ENCODE results near the gene RNF181.
A peak's percentile ranks its signal among the peaks of the same experiment; 100 is the strongest.

The RNF181 gene

DNA sequence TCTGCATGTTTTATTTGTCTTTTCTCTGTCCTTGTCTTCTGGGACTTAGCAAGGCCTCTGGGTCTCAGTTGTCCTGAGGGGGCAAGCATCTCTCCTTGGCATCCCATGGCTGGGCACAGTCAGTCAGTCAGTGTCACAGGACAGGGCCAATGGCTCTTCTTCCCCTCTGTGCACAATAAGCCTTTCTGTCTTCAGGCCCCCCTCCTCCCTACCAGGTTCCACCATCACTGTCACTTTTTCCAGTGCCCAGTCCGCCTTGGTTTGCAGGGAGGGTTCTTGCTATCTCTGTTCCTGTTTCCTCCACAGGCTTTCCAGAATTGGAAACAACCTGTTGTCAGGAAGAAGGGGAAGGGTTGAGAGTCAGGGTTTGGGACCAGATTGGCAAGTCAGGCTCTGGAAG, 13.1 kb upstream of the RNF181 start:
- TF ChIP-seq POLR2A (IDR thresholded peaks at IDR 0.05; ENCODE audit: low read depth, low read length) (no peak), POU2F2 (IDR thresholded peaks at IDR 0.05; ENCODE audit: low read depth, low read length) (no peak), SPI1 (IDR thresholded peaks at IDR 0.05; ENCODE audit: low read depth, low read length) (no peak), TAF1 (IDR thresholded peaks at IDR 0.05; ENCODE audit: low read depth, low read length) (no peak), PAX5 (IDR thresholded peaks at IDR 0.05; ENCODE audit: insufficient read depth, low read length, severe bottlenecking) (no peak), POLR2AphosphoS5 (IDR thresholded peaks at IDR 0.05; ENCODE audit: low read depth, low read length) (no peak)
- DNase-seq (ENCODE audit: insufficient read length, low spot score) (no peak), FAIRE-seq (no peak)

DNA sequence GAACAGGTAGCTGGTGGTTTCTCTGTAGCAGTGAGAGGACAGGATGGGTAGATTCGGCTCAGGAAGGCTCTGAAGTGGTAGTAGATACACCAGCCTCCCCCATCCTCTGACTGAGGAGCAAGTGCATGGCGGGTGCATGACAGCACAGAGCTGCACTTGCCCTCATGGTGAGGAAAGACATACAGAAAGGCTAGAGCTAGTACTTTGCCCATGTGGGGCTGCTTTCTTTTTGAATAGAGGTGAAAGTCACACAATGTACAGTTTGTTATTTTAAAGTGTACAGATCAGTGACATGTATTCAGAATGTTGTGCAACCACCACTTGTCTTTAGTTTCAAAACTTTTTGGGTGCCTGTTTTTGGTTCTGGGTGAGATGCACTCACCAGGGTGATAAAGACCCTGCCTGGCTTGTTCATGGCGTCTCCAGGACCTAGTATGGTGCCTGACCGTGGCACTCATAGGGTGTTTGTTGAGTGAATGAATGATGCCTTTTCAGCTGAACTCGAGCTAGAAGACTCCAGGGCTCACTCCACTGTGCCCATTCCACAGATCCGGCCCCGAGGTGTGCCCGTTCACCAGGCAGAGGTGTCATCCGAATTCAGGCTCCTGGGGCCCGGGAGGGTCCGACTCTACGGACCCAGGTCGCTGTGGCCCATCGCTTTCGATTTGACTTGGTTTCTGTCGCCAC, 11.7 kb upstream of the RNF181 start:
- DNase-seq (ENCODE audit: insufficient read length, low spot score) (no peak), FAIRE-seq (peak; percentile 43)
- TF ChIP-seq POU2F2 (IDR thresholded peaks at IDR 0.05; ENCODE audit: low read depth, low read length) (no peak), POLR2A (IDR thresholded peaks at IDR 0.05; ENCODE audit: low read depth, low read length) (no peak), POLR2AphosphoS5 (IDR thresholded peaks at IDR 0.05; ENCODE audit: low read depth, low read length) (no peak), PAX5 (IDR thresholded peaks at IDR 0.05; ENCODE audit: insufficient read depth, low read length, severe bottlenecking) (no peak), TAF1 (IDR thresholded peaks at IDR 0.05; ENCODE audit: low read depth, low read length) (no peak), SPI1 (IDR thresholded peaks at IDR 0.05; ENCODE audit: low read depth, low read length) (no peak)

DNA sequence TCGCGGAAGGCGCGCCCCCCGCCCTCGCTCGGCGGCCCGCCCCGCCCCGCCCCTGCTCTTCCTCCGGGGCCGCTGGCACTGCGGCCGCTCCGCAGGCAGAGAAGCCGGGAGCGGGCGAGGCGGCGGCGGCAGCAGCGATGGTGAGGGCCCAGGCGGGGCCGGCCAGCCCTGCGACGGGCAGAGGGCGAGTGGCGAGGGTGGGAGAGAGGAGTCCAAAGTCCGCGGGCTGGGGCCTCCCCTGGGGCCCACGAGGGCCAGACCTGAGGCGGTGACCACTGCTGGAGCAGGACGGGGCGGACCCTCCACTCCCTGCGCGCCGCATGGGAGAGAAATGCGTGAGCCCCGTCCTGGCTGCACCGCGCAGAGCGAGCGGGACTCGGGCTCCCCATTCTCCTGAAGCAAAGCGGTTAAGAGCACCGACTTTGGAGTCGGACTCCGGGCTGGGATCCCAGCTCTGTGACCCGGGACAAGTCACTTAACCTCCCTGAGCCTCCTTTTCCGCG, 11.1 kb upstream of the RNF181 start, which contains the start of gene VAMP5:
VAMP5 (plus strand) TSS at position 78 of the 503 bp plus-strand sequence; CDS start at position 138, 60 bp downstream.
- peak; percentile 77 for DNase-seq (ENCODE audit: insufficient read length, low spot score)
- TF ChIP-seq PAX5 (IDR thresholded peaks at IDR 0.05; ENCODE audit: insufficient read depth, low read length, severe bottlenecking) (no peak), POLR2A (IDR thresholded peaks at IDR 0.05; ENCODE audit: low read depth, low read length) (no peak), POU2F2 (IDR thresholded peaks at IDR 0.05; ENCODE audit: low read depth, low read length) (no peak), SPI1 (IDR thresholded peaks at IDR 0.05; ENCODE audit: low read depth, low read length) (no peak), TAF1 (IDR thresholded peaks at IDR 0.05; ENCODE audit: low read depth, low read length) (no peak), POLR2AphosphoS5 (IDR thresholded peaks at IDR 0.05; ENCODE audit: low read depth, low read length) (no peak)
- FAIRE-seq = no peak

DNA sequence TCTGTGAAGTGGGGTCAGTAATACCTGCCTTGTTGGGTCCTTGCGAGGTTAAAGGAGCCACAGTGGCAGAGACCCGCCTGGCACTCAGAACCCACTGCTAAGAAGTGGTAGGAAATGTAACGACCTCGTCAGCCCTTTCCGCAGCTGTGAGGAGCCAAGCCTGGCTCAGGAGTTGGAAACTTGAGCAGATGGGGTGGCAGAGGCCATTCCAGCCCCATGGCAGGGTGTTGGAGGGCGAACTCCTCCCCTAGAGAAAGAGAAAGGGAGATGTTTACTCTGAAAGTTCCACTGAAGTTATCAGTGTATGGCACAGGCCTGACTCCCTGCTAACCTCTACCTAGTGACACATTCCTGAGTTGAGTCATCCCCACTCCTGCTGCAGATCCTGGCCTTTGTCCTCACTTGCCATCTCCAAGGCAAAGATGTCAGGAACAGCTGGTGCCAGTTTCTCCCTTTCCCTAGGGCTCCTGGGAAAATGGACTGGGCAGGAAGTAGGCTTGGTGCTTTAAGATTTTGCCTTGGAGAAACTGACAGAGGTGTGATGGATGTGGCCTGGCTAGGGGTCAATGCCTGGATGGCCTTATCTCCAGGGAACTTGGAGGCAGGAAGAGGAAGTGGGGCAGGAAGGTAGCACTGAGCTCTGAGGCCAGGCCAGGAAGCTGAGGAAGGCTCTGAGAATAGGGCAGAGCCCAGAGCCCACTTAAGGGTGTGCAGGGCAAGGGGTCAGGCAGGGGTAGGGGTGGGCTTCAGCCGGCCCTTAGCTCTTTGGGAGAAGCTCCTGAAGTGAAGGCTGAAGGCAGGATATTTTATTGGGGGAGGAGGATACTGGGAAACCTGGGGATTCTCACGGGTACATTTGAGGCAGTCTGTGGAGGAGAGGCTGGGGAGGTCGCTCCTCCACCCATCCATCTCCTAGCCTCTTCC, 10.4 kb upstream of the RNF181 start:
- DNase-seq (ENCODE audit: insufficient read length, low spot score) (no peak), FAIRE-seq (peak; percentile 61)
- no peak for TF ChIP-seq PAX5 (IDR thresholded peaks at IDR 0.05; ENCODE audit: insufficient read depth, low read length, severe bottlenecking)
- peak; percentile 74 for TF ChIP-seq SPI1 (IDR thresholded peaks at IDR 0.05; ENCODE audit: low read depth, low read length)

DNA sequence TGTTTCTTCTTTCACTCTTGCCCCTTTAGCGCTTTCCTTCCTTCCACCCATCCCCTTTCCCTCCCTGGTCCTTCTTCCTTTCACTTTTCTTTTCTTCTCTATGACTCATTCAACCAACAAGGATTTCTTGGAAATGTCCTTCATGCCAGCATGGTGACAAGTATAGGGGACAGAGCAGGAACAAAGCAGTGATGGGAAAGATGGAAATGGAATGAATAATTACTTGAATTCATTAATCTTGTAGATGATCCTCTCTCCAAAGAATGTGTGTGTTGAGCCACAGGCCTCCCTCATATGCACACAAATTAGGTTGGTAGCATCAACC, 9.8 kb upstream of the RNF181 start:
- FAIRE-seq (no peak), DNase-seq (ENCODE audit: insufficient read length, low spot score) (no peak)
- no peak for TF ChIP-seq POU2F2 (IDR thresholded peaks at IDR 0.05; ENCODE audit: low read depth, low read length)

DNA sequence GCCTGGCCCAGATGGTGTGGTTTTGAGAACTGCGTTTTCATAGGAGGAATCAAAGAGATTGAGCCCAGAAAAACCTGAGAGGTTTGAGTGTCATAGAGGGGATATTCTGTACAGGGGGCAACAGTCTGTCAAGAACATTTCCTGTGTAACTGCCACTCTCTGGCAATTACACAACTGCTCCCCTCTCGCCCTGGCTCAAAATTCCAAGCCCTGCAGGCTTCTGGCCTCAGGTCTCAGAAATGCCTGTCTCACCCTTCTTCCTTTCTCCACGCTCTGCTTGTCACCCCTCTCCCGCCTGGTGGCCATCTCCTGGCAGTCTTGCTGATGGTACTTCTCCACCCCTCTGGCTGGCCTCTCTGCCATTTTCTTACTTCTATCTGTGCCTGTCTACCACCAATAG, 7.3 kb upstream of the RNF181 start:
- no peak for FAIRE-seq
- TF ChIP-seq SPI1 (IDR thresholded peaks at IDR 0.05; ENCODE audit: low read depth, low read length) = no peak
- TF ChIP-seq POLR2A (IDR thresholded peaks at IDR 0.05; ENCODE audit: low read depth, low read length) = no peak
- TF ChIP-seq POLR2AphosphoS5 (IDR thresholded peaks at IDR 0.05; ENCODE audit: low read depth, low read length) = no peak
- TF ChIP-seq TAF1 (IDR thresholded peaks at IDR 0.05; ENCODE audit: low read depth, low read length) = no peak
- no peak for TF ChIP-seq PAX5 (IDR thresholded peaks at IDR 0.05; ENCODE audit: insufficient read depth, low read length, severe bottlenecking)
- TF ChIP-seq POU2F2 (IDR thresholded peaks at IDR 0.05; ENCODE audit: low read depth, low read length) = no peak
- DNase-seq (ENCODE audit: insufficient read length, low spot score) = no peak

DNA sequence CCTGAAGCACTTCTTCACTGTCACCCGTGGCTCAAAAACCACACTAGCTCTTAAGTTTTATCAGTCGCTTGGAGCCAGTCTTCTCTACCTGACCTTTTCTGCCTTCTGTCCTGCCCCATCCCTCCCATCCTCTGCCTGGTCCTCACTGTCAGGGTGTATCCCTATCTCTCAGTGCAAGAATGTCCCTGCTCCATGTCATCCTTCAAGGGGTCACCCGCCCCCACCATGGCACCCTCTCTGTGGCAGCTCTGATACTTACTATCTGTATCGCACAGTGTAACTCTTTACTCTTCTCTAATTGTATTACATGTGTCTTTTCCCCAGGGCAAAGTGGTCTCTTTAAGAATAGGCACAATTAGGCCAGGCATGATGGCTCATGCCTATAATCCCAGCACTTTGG, 6.9 kb upstream of the RNF181 start:
- FAIRE-seq (no peak), DNase-seq (ENCODE audit: insufficient read length, low spot score) (no peak)
- TF ChIP-seq SPI1 (IDR thresholded peaks at IDR 0.05; ENCODE audit: low read depth, low read length) (no peak), POU2F2 (IDR thresholded peaks at IDR 0.05; ENCODE audit: low read depth, low read length) (no peak), PAX5 (IDR thresholded peaks at IDR 0.05; ENCODE audit: insufficient read depth, low read length, severe bottlenecking) (no peak), TAF1 (IDR thresholded peaks at IDR 0.05; ENCODE audit: low read depth, low read length) (no peak), POLR2AphosphoS5 (IDR thresholded peaks at IDR 0.05; ENCODE audit: low read depth, low read length) (no peak)

DNA sequence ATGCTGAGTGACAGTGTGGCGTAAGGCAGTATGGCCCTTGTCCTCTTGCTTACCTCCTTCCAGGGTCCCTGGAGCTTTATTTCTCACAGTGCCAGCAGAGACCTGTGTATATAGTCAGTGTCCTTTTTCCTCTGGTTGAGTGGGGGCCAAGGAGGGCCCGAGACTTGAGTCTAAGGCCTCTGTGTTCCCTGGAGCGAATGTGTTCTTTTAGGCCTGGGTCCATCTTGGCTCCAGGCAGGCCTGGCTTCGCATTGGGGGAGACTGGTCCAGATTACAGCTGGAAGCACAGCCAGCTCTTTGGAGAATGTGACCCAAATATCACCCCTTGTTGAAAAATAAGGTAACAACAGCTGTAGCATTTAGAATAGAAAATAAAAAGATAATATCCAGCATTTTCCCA, 6.4 kb upstream of the RNF181 start:
- TF ChIP-seq POLR2AphosphoS5 (IDR thresholded peaks at IDR 0.05; ENCODE audit: low read depth, low read length) (no peak), PAX5 (IDR thresholded peaks at IDR 0.05; ENCODE audit: insufficient read depth, low read length, severe bottlenecking) (no peak), POLR2A (IDR thresholded peaks at IDR 0.05; ENCODE audit: low read depth, low read length) (no peak), POU2F2 (IDR thresholded peaks at IDR 0.05; ENCODE audit: low read depth, low read length) (no peak), SPI1 (IDR thresholded peaks at IDR 0.05; ENCODE audit: low read depth, low read length) (no peak), TAF1 (IDR thresholded peaks at IDR 0.05; ENCODE audit: low read depth, low read length) (no peak)
- DNase-seq (ENCODE audit: insufficient read length, low spot score) (no peak), FAIRE-seq (no peak)

DNA sequence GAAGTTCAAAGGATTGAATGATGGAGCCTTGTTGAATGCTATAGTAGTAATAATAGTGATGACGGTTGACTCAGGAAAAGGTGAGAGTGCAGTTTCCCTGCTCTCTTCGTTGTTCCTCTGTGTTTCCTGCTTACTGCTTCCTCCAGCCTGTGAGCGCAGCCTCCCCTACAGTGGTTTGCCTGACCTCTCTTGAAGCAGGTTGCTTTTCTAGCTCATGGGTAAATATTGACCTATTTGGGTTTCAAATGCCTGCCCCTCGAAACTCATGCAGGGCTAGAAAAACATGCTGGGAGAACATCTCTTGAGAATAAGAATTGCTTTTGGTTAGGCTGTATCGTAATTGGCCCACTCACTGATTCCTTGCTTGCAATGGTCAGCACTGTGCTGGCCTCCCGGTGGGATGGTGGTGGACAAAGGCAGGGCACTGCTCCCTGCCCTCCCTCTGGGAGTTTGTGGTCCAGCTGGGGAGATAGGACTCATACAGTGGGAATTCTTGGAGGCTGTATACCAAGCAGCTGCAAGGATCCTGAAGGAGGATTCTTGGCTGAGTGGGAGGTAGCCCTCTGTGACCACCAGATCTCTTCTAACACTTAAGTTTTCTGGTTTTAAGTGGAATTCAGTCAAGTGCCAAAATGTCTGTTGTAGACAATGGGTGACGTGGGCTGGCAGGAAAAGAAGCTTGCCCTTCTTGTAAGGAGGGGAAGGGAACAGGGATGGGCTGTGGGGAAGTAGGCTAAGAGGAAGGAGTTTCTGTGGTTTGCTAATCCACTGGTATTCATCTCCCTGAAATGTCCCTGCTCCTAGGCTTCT, 5.4 kb upstream of the RNF181 start:
- TF ChIP-seq POU2F2 (IDR thresholded peaks at IDR 0.05; ENCODE audit: low read depth, low read length) (no peak), TAF1 (IDR thresholded peaks at IDR 0.05; ENCODE audit: low read depth, low read length) (no peak), POLR2A (IDR thresholded peaks at IDR 0.05; ENCODE audit: low read depth, low read length) (no peak)
- FAIRE-seq (no peak), DNase-seq (ENCODE audit: insufficient read length, low spot score) (no peak)

Measured in GM12891 (cell line).